ENCODE data around the gene SYNDIG1.

DNA sequence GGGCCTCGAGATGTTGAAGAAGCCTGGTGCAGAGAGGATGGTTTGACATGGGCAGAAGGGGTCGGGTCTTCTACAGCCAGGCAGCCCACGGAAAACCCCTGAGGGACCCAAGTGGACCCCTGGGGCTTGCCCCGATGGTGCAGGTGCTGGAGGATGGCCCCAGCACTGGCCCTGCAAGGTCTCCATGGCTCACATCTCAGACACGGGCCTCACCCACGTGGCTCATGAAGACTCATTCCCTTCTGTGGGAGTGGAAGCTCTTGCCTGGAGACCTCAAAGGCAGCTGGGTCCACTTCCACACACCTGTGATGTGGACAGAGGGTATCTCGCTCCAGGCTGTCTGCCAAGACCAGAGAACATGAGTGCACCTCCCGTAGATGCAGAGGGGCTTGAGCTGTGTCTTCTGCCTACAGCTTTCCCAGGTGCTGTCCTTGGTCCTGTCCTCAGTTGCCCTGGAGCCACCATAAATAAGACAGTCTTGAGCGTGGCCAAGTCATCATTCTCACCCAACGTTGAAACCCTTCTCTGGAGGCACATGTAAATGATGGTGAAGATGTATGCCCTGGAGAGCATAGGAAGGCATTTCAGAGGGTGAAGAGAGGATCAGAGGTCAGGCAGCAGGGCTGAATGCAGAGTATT is 108.0 kb downstream of the SYNDIG1 start:
- TF ChIP-seq CTCF (IDR thresholded peaks at IDR 0.05): no peak
- no peak for TF ChIP-seq POLR2A (IDR thresholded peaks at IDR 0.05)
